ENCODE data around the gene PCIF1. TPM values are rescaled to one million over a fixed set of nuclear protein-coding genes. Genes with fewer than 3 reads are reported as not detected.
A peak's percentile ranks its signal among the peaks of the same experiment; 100 is the strongest.

PCIF1 gene
- total RNA-seq, 1 experiment from 2014 or later, result 35.3 TPM

DNA sequence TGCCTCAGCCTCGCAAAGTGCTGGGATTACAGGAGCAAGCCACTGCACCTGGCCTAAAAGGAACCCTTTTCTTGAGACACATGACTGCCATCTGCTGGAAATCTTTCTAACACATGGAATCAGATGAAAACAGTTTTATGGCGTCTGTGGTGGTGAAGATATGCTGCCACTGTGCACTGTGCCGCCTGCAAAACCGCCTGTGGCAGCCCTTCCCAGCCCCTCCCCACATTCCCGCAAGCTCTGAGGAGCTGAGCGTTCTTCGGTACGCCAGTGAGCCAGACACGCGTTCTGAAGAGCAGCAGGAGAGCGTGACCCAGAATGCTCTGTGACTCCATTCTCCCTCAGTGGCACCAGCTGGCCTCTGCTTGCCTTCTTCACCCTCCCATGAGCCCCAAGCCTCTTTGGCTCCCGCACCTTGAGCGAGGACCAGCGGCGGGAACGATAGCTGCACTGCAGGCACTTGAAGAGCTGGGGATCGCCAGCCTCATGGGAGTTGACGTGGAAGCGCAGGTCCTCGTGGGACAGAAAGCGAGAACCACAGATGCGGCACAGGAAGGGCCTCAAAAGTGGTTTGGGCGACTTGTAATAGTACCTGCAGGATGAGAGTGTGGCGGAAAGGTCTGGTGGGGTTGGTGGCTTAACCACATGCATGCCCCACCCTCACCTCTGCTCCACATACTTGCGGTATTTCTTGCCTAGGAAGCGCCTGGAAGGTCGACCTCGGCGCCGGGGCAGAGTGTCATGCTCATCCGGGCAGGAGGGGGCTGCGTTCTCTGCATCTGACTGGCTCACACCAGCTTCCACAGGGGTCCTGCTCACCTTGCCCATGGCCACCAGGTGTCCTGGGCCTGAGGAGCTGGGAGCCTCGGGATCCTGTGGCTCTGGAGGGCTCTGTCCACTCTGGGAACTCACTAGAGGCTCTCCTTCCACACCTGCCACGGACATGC is 28.8 kb downstream of the PCIF1 start:
- H3K9me2 ChIP-seq (ENCODE audit: insufficient read depth), result no peaks in the 10 kb centered on the region
- H3K79me2 ChIP-seq (ENCODE audit: low read depth), result no peaks in the 10 kb centered on the region
- no peak overlapping the region for H3K27ac ChIP-seq
- intact Hi-C loops (cut with micrococcal nuclease; ENCODE audit: unreplicated experiment), result loop anchor here (1.0 to 5.0 kb wide), 2 partner anchors 151 to 164 kb away; partner anchors contain the start of gene UBE2C
- no peak for TF ChIP-seq EZH2 (IDR thresholded peaks at IDR 0.05; ENCODE audit: low read depth)
- TF ChIP-seq CTCF (conservative IDR thresholded peaks at IDR 0.05), result peak; percentile 67
- H3K9me3 ChIP-seq (ENCODE audit: insufficient read depth, low read depth), result no peaks in the 10 kb centered on the region
- H3K36me3 ChIP-seq (ENCODE audit: low read depth), result peaks cover 14% of the 10 kb centered on the region; the same call in 1 of the 2 replicates
- H3K4me1 ChIP-seq (replicated peaks; ENCODE audit: insufficient read depth), result no peaks in the 10 kb centered on the region
- H3F3A ChIP-seq (ENCODE audit: insufficient read depth, low read depth), result no peaks in the 10 kb centered on the region
- ChIA-PET CTCF (interaction anchor here (0.7 to 1.2 kb wide), 2 partner anchors 9 to 164 kb away, joined by 3 to 5 read pairs; no protein-coding TSS in a partner anchor), POLR2A (ENCODE audit: unreplicated experiment) (no interaction called here)
- no peaks in the 10 kb centered on the region for H3K27me3 ChIP-seq (ENCODE audit: insufficient read depth, low read depth)
- no peak overlapping the region for H3K4me3 ChIP-seq
- DNase-seq, result peak; percentile 38 to 58
- H3K4me2 ChIP-seq, result no peak overlapping the region
- no peak overlapping the region for H2AFZ ChIP-seq
- H4K20me1 ChIP-seq (ENCODE audit: insufficient read depth), result no peaks in the 10 kb centered on the region
- no TSS peak for BruUV-seq (replicated peaks)

GRCh38 chr20:45964006-45964400 is 29.5 kb downstream of the PCIF1 start:
- Histone ChIP-seq H3K36me3 (ENCODE audit: low read depth) (peaks cover 12% of the 10 kb centered on the region; the same call in 1 of the 2 replicates), H3K27ac (no peak overlapping the region), H3K4me3 (no peak overlapping the region), H2AFZ (no peak overlapping the region), H3K9me3 (ENCODE audit: insufficient read depth, low read depth) (no peaks in the 10 kb centered on the region), H3K4me2 (no peak overlapping the region), H4K20me1 (ENCODE audit: insufficient read depth) (no peaks in the 10 kb centered on the region), H3K79me2 (ENCODE audit: low read depth) (no peaks in the 10 kb centered on the region), H3F3A (ENCODE audit: insufficient read depth, low read depth) (no peaks in the 10 kb centered on the region), H3K4me1 (replicated peaks; ENCODE audit: insufficient read depth) (no peaks in the 10 kb centered on the region), H3K9me2 (ENCODE audit: insufficient read depth) (no peaks in the 10 kb centered on the region), H3K27me3 (ENCODE audit: insufficient read depth, low read depth) (no peaks in the 10 kb centered on the region)
- POLR2A ChIA-PET (ENCODE audit: unreplicated experiment), result no interaction called here
- CTCF ChIA-PET, result no interaction called here
- DNase-seq, result peak in 1 of 2 experiments; percentile 32
- TF ChIP-seq EZH2 (IDR thresholded peaks at IDR 0.05; ENCODE audit: low read depth) (no peak), CTCF (conservative IDR thresholded peaks at IDR 0.05) (no peak)
- no TSS peak for BruUV-seq (replicated peaks)
- intact Hi-C loops (cut with micrococcal nuclease; ENCODE audit: unreplicated experiment), result loop anchor here (5.0 kb wide), 1 partner anchor 152 kb away; the partner anchor contains the start of gene UBE2C

DNA sequence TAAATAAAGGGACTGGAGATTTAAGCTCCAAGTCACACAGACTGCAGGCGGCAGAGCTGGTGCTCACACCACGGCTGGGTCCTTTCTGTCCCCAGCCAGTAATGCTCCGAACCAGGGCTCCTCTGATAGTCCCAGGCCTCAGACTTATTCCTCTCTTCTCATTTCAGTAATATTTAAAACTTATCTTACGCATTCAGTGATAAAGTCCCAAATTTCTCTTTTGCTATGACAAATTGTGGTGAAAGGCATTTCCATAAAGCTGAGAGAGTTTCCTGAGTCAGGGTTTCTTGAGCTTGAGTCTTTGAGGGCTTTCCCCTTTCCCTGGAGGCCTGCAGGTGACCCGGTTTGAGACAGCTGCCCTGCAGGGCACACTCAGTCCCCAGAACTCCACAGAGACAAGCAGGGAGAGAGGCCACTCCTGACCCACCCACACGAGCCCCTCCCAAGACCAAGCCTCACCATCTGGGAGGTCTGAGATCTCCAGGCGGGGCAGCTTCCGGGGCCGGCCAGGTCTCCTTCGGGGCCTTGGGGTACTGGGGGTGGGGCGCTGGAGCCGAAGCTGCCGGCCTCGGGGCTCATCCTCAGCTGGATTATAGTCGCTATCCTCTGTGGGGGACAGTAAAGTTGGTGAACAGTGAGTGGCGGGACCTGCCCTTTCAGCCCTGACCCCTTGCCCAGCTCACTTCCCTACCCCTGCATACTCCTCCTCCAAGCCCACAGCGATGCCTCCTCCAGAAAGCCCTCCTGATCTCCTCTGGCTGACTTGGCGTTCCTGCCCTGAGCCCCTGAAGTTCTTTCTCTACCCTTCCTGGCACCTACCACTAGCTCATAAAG is 30.9 kb downstream of the PCIF1 start:
- POLR2A ChIA-PET (ENCODE audit: unreplicated experiment), result interaction anchor here (0.5 kb wide), 1 partner anchor 144 kb away, joined by 3 read pairs; no protein-coding TSS in a partner anchor
- Histone ChIP-seq H3K9me3 (ENCODE audit: insufficient read depth, low read depth) (no peaks in the 10 kb centered on the region), H2AFZ (no peak overlapping the region), H3K36me3 (ENCODE audit: low read depth) (peaks cover 12% of the 10 kb centered on the region; the same call in 1 of the 2 replicates), H4K20me1 (ENCODE audit: insufficient read depth) (no peaks in the 10 kb centered on the region), H3K27me3 (ENCODE audit: insufficient read depth, low read depth) (no peaks in the 10 kb centered on the region), H3K4me3 (no peak overlapping the region), H3K4me2 (no peak overlapping the region), H3K79me2 (ENCODE audit: low read depth) (peaks cover 5% of the 10 kb centered on the region; the same call in 1 of the 2 replicates), H3K27ac (no peak overlapping the region), H3F3A (ENCODE audit: insufficient read depth, low read depth) (peaks cover 6% of the 10 kb centered on the region; the same call in 1 of the 2 replicates), H3K9me2 (ENCODE audit: insufficient read depth) (no peaks in the 10 kb centered on the region), H3K4me1 (replicated peaks; ENCODE audit: insufficient read depth) (peaks cover 5% of the 10 kb centered on the region)
- peak in 1 of 2 experiments; percentile 29 for DNase-seq
- no TSS peak for BruUV-seq (replicated peaks)
- TF ChIP-seq CTCF (conservative IDR thresholded peaks at IDR 0.05) (no peak), EZH2 (IDR thresholded peaks at IDR 0.05; ENCODE audit: low read depth) (no peak)
- intact Hi-C loops (cut with micrococcal nuclease; ENCODE audit: unreplicated experiment), result no loop called here
- CTCF ChIA-PET, result no interaction called here
